RPMI7951 (cell line): ENCODE measurements around the gene OSCP1. TPM values are rescaled to one million over a fixed set of nuclear protein-coding genes. Genes with fewer than 3 reads are reported as not detected.

Source experiments
- DNase-seq: peaks from one replicate; pipeline ENCODE4 v3.0.0-alpha.2; 2012; ENCODE audit warnings: low read depth
- total RNA-seq: library from RNA; depleted of rRNA; stranded (reverse); fragments of >200 nt; shearing (Covaris generic); gene quantifications from 2 replicates; pipeline ENCODE4 v1.2.3, GENCODE V29; 2014; rRNA removed

Gene OSCP1
- total RNA-seq, 1 experiment from 2014 or later, result 11.9 TPM

GRCh38 chr1:36383240-36383639, 67.0 kb downstream of the OSCP1 start:
- no peak for DNase-seq

GRCh38 chr1:36382669-36383068, 67.6 kb downstream of the OSCP1 start:
- no peak for DNase-seq

GRCh38 chr1:36382231-36382630, 68.0 kb downstream of the OSCP1 start:
- DNase-seq, result no peak

DNA sequence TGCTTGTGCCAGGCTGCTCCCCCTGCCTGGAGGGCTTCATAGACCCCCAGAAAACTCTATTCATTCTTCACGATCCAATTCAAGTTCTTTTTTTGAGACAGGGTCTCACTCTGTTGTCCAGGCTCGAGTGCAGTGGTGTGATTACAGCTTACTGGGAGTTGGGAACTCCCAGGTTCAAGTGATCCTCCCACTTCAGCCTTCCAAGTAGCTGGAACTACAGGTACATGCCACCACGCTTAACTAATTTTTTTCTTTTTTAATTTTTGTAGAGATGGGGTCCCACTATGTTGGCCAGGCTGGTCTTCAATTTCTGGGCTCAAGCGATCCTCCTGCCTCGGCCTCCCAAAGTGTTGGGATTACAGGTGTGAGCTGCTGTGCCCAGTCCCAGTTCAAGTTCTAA, 68.8 kb downstream of the OSCP1 start:
- no peak for DNase-seq

GRCh38 chr1:36380782-36381181, 69.5 kb downstream of the OSCP1 start:
- DNase-seq, result no peak

DNA sequence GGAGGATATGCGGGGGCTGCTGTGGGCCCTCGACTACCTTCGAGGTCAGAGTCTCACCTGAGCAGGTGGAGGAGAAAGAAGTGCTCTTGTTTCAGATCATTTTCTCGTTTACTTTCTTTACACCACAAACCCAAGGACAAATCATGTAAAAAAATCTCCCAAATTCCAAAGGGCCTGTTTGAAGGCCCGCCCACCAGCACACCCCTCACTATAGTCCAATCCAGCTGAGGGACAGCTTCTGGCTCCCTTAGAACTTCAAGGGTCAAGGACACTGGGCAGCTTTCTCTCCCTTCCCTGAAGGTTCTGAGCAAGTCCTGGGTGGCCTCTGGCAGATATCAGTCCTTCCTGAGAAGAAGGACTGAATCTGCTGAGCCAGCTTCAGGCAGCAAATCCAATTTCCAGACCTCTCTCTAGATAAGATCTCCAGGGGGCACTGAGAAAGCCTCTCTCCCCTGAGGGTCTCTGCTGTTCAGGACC, 70.1 kb downstream of the OSCP1 start:
- no peak for DNase-seq

DNA sequence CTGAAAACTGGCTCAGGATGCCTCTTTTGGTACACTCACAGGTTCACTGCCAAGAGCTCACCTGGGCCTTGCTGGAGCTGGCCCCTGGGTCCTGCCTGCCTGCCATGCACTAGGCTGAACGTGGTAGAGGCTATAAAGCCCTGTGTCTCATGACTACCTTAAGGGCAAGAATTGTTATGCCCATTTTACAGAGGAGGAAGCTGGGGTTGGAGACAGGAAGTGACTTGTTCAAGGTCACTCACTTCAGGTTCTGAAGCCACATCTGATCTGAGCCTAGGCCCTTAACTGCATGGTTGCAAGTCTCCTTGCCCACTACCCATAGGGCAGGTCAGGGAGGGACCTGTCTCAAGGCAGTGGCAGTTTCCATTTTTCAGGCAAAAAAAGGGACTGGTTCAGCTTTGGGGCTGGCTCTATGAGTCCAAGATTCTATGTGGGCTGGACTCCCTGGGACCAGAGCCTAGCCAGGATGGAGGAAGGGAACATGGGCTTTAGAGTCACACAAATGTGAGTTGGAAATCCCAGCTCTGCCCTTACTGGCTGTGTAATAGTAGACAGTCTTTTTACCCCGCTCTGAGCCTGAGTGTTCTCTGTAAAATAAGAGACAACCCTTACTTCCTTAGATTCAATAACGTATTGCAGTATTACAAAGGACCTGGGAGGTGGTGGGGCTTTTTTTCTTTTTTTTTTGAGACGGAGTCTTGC, 72.3 kb downstream of the OSCP1 start:
- DNase-seq, result no peak

- no peak for DNase-seq
Observed at GRCh38 chr1:36372617-36373016, 77.6 kb downstream of the OSCP1 start.

DNA sequence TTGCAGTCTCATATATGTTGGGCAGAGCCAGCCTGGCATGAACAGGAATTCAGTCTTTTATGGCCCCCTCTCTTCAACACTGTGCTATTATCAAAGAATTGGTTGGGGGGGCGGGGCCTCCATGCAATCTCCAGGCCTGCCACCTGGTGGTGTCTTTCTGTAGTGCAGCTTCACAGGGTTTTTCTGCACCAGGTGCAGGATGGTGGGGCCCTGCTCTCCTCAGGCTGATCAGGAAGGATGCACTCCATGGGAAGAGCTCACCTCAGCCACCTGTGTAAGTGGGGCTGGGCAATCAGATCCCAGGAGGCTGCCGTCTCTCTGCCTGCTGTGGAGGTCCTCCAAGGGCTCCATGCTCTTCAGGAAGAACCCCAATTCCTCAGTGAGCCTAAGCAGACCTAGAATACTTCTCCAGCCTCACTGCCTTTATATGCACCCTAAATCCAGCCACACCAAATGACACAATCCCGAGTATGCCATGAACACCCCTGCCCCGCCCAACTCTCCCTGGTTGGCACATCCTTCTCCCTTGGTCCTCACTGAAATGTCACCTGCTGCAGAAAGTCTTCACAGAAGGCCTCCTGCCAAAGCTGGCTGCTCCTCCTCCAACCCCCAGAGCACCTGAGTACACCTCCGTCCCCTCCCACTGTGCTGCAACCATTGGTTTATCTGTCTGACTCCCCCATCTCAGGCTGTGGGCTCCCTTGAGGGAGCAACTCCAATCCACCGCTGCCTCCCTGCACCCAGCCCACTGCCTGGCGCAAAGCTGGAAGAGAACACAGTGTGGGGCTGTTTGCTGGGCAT, 81.0 kb downstream of the OSCP1 start:
- DNase-seq, result peak; percentile 71

Other genes starting within 250 kb of the OSCP1 start
- gene THRAP3, start 226.0 kb downstream of the OSCP1 start, total RNA-seq, result 62.0 and 75.0 TPM in 2 replicates
- gene SH3D21, start 144.1 kb downstream of the OSCP1 start, total RNA-seq, result 4.3 and 7.2 TPM in 2 replicates
- gene EVA1B, start 126.8 kb downstream of the OSCP1 start, total RNA-seq, result 78.7 and 112 TPM in 2 replicates
- 16.7 and 18.2 TPM in 2 replicates for gene STK40, start 64.5 kb downstream of the OSCP1 start, total RNA-seq
- 6.6 and 7.8 TPM in 2 replicates for gene LSM10, start 52.5 kb downstream of the OSCP1 start, total RNA-seq
- gene MRPS15, start 13.9 kb upstream of the OSCP1 start, total RNA-seq, result 116 and 139 TPM in 2 replicates
- not detected in 2 replicates for gene CSF3R, start 32.5 kb upstream of the OSCP1 start, total RNA-seq